Measurements from ENCODE around the gene JPH3.

- TF ChIP-seq CTCF (IDR thresholded peaks at IDR 0.05) (no peak), POLR2A (IDR thresholded peaks at IDR 0.05) (no peak), EP300 (IDR thresholded peaks at IDR 0.05) (no peak)
Measured at GRCh38 chr16:87727346-87727745, 125.0 kb downstream of the JPH3 start.

All from tibial nerve (tissue), 4 donors.